HG03432 (cell line): ENCODE data around the gene CXXC5.

ENCODE experiments used
- ATAC-seq: cut with Tn5 transposase; IDR thresholded peaks from one replicate; pipeline ENCODE4 v1.9.1; 2021; ENCODE audit warnings: mild to moderate bottlenecking, moderate library complexity; ENCODE audit not compliant: unreplicated experiment

The CXXC5 gene

GRCh38 chr5:139678751-139679750, 30.9 kb downstream of the CXXC5 start:
- ATAC-seq, result no peak

- ATAC-seq, result no peak
Measured at GRCh38 chr5:139680368-139681111, 32.4 kb downstream of the CXXC5 start.

- ATAC-seq, result no peak
Measured at GRCh38 chr5:139681112-139681458, 32.9 kb downstream of the CXXC5 start.

GRCh38 chr5:139681466-139681865, 33.3 kb downstream of the CXXC5 start:
- no peak for ATAC-seq

- ATAC-seq, result no peak
Measured at GRCh38 chr5:139682016-139682975, 34.1 kb downstream of the CXXC5 start.

GRCh38 chr5:139683295-139684271, 35.4 kb downstream of the CXXC5 start:
- ATAC-seq, result no peak

GRCh38 chr5:139684350-139684880, 36.3 kb downstream of the CXXC5 start:
- no peak for ATAC-seq

GRCh38 chr5:139684881-139685749, 37.0 kb downstream of the CXXC5 start:
- no peak for ATAC-seq

GRCh38 chr5:139685886-139686285, 37.7 kb downstream of the CXXC5 start:
- no peak for ATAC-seq

- no peak for ATAC-seq
Measured at GRCh38 chr5:139686356-139686705, 38.2 kb downstream of the CXXC5 start.

GRCh38 chr5:139686706-139687441, 38.7 kb downstream of the CXXC5 start:
- no peak for ATAC-seq

GRCh38 chr5:139687656-139688055, 39.5 kb downstream of the CXXC5 start:
- no peak for ATAC-seq

GRCh38 chr5:139688088-139688702, 40.0 kb downstream of the CXXC5 start:
- no peak for ATAC-seq

- ATAC-seq, result no peak
Measured at GRCh38 chr5:139688751-139689372, 40.7 kb downstream of the CXXC5 start.

GRCh38 chr5:139689631-139690063, 41.5 kb downstream of the CXXC5 start:
- no peak for ATAC-seq

GRCh38 chr5:139690064-139690802, 42.1 kb downstream of the CXXC5 start:
- no peak for ATAC-seq
